Pons (tissue), 1 donor: ENCODE results near the gene ACSF3.
"Not testable (repeated sequence)": the region's sequence is repeated elsewhere in the genome, so short reads cannot be mapped to it uniquely, and the experiment has no call there.

Experiments
- DNase-seq: peaks from one replicate; pipeline ENCODE4 v3.0.0-alpha.2; 2016; ENCODE audit warnings: low spot score

Gene ACSF3

DNA sequence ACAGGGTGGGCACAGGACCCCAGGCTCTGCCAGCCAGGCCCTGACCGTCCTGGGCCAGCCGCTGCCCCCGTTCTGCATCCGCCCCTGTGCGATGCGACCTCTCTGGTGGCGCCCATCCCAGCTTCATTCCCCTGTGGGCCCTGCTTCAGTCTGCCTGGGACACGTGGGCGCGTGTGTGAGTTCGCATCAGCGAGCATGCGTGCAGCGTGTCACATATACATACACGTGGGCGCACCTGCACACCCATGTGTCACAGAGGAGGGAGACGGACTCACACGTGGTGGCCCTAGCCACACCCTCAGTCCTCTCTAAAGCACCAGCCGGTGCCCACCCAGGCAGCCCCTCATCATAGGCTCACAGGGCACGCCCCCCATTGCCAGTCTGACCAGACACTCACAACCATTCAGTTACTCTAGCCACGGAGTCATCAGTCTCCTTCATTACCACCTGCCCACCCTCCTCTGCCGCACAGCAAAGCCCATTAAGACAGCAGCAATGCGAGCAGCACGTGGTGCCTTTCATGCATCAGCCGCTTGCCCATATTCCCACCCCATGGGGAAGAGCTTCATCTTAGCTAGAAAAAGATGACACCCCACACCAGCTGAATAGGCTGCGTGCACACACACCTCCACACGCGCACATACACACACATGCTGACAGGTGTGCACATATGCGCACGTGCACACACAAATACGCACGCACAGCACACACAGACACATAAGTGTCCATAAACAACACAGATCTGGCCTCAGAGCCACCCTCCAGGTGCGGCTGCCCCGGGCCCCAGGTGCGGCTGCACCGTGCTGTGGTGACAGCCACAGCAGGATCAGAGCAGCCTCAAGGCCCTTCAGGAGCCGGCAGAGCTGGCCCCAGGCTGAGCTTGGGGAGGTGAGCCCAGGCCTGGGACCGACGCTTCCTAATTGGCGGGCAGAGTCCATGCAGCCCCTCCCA lies 68.4 kb downstream of the ACSF3 start:
- no peak for DNase-seq

DNA sequence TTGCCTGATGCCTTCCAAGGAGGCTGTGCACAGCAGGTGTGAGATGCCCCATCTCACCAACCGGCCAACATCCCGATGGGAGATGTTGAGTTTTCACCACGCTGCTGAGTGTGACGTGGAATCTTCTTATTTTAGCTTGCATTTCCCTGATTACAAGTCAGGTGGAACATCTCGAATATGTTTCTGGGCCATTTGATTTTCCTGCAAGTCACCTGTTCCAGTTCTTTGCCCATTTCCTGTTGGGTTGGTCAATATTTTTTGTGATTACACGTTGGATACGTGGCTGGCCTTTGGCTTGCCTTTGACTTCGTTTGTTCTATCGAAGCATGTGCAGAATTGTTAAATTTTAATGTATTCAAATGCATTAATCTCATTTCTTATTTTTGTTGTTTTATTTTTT lies 69.6 kb downstream of the ACSF3 start:
- DNase-seq = no peak

DNA sequence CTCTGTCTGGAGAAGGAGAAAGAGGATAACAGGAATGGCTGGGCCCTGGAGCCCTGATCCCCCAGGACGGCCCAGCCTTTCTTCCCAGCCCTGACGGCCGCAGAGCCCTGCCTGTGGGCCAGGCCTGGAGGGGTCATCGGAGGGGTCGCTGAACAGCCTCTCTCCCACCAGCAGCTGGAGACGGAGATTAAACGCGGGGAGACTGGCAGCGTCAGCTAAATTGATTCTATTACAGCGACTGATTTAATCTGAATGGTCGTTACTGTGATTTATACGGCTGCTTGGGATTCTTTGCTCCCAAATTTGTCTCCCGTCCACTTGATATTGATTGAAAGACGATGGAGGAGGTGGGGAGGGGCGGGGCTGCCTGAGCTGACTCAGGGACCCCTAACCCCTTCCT lies 70.8 kb downstream of the ACSF3 start:
- DNase-seq = no peak

GRCh38 chr16:89164847-89165680 lies 71.4 kb downstream of the ACSF3 start:
- no peak for DNase-seq

GRCh38 chr16:89165681-89165979 lies 72.0 kb downstream of the ACSF3 start:
- DNase-seq = not testable (repeated sequence)

DNA sequence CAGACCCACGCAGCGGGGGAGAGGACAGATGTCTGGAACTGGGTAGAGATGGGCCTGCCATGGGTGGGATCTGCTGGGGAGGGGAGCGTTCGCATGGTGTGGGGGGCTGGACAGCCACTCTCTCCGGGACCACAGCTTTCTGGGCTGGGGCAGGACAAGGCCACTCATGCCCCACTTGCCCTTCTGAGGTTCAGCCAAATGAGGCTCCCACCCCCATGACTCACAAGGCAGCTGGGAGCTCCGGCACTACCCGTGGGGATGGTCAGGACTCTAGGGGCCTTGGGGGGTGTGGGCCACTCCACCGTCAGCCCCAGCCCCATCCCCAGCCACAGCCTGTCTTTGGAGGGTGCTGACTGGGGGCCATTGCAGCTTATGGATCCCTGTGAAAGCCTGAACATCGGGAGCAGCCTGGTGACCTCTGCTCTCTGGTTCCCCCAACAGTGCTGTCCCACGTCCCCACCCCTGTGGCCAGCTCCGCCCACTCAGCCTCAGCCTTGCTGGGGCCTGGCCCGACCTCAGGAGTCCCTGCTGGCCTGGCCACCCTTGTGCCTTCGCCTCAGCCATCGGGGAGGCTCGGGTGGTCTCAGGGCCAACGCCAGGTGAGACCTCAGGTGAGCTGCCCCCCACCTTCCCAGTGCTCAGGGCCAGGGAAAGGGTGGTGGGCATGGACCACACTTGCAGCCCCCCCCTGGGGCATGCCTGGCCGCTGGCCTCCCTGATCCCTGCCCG lies 73.2 kb downstream of the ACSF3 start:
- no peak for DNase-seq

GRCh38 chr16:89167425-89167941 lies 73.8 kb downstream of the ACSF3 start:
- peak; percentile 51 for DNase-seq

- no peak for DNase-seq
Measured at GRCh38 chr16:89168381-89169189, 74.9 kb downstream of the ACSF3 start.

DNA sequence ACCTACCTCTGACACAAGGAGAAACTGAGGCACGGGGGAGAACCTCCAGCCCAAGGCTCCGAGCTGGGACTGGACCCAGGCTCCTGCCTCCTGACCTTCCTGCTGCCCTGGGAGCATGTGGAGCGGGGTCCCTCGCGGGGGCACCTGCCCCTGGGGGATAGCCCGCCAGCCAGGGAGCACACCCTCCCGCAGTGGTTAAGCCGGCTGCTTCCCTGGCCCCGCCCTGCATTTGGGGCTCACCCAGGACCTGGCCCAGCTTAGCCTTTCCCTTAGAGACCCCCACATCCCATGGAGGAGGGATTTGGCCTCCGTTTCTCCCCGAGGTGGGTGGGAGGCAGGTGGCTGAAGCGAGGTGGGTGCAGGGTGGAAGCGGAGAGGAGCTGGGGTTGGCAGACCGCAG lies 76.1 kb downstream of the ACSF3 start:
- DNase-seq = no peak

- no peak for DNase-seq
Measured at GRCh38 chr16:89170346-89171215, 76.9 kb downstream of the ACSF3 start.

- peak; percentile 72 for DNase-seq
Measured at GRCh38 chr16:89171216-89172170, 77.8 kb downstream of the ACSF3 start, which contains the start of gene CDH15. Gene CDH15, plus strand, starts transcription at chr16:89171748. Its CDS starts 84 bp downstream, at chr16:89171832.

DNA sequence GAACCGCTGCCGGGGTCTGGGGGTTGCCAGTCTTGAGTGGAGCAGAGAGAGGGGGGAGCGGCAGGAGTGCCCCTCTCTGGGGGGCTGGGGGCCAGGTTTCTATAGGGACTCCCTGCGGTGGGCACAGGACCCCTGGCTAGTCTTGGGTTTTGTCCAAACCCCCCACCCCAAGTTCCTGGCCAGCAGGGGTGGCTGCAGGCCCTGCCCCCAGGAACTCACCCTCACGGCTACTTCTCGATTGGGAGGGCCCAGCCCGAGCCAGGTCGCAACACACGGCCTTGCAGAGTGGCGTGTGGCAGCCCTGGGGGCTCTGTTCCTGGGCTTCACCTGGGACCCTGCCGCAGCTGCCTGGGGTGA lies 78.5 kb downstream of the ACSF3 start:
- no peak for DNase-seq

DNA sequence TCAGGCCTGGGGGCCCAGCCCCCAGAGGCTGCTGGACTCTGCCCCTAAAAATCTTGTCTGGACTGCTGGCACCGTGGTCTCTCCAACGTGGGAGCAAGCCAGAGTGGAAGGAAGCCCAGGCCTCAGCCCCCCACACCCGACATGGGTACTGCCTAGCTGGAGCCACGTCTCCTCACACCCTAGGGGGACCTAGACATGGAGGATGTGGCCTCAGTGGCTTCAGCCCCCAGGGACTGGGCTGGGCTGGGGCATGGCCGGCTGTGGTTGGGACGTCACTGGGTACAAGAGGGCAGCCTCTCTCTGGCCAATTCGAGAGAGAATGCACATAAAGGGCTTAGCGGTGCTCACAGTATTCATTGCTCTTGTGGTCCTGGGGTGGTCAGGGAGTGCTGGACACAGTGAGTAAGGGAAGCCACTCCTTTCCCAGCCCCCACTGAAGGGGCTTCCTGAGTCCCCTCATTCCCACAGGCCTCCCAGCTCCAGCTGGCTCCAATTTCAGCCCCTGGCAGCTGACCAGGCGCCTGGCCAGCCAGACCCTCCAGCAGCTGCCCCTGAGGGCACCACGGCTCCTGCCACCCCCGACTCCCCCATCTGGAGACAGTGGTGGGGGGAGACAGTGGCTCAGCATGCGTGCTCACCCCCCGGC lies 79.0 kb downstream of the ACSF3 start:
- no peak for DNase-seq

GRCh38 chr16:89173174-89173921 lies 79.7 kb downstream of the ACSF3 start:
- no peak for DNase-seq

DNA sequence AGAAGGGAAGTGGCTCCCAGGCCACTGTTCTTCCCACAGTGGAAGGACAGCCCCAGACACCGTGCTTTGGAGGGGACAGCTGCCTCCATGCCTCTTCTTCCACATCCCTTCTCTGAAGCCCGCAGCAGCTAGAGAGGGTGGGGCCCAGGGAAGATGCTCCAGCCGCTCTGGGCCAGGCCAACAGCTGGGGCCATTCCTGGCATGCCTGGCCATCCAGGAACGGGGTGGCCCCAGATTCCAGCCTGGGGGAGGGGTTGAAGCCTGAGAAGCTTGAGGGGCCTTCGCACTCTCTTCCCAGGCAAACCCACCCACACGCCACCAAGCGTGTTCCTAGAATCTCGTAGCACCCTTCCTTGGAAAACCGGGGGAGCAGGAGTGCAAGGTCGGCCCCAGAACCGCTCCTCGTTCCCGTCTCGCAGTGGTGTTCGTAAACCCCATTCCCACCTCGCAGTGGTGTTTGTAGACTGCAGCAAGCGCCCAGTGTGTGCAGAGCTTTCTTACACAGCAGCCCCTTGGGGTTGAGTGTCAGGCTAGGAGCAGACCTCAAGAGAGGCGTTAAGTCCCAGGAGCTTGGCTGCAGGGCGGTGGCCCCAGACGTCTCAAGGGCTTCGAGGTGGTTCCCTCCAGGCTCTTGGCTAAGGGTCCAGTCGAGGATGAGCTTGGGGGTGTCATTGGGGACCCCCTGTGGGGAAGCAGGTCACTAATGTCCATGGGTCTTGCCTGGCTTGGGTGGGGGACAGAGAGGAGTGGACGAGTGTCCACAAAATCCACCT lies 80.6 kb downstream of the ACSF3 start:
- no peak for DNase-seq

DNA sequence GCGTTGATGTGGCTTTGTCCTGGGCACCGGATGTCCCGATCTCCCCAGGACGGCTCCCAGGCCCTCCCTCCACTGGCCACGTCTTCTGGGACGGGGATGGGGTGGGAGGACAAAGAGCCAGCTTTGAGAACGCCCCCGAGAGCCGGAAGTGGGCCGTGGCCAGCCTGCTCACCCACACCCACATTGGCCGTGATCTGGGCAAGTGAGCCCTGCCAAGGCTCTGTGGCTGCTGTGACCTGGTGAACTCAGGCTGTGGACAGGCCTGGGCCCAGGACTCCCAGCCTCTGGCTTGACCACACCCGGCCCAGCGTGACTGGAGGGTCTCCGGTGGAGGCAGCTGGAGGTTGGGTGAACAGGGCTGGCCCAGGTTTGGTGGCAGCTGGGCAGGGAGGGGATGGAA lies 81.2 kb downstream of the ACSF3 start:
- DNase-seq = no peak
